Mucosa of descending colon (tissue), 3 donors: Measurements from ENCODE around the gene HS6ST1. TPM values are rescaled to one million over a fixed set of nuclear protein-coding genes. Genes with fewer than 3 reads are reported as not detected.

ENCODE experiments used
- ATAC-seq: fragments of 200-7000 bp; cut with Tn5 transposase; one replicate; pipeline ENCODE4 v1.9.1; 2020; ENCODE audit warnings: mild to moderate bottlenecking, moderate library complexity
- DNase-seq, 3 donors: peaks; one replicate each; pipeline ENCODE4 v3.0.0-alpha.2; 2020
- H3K36me3 ChIP-seq: fragments of 200-600 bp; one replicate; pipeline ENCODE4 v1.8.0; 2021; ENCODE audit warnings: low read depth, mild to moderate bottlenecking
- H3K4me1 ChIP-seq: fragments of 200-600 bp; one replicate; pipeline ENCODE4 v1.8.0; 2021; ENCODE audit warnings: low read depth, mild to moderate bottlenecking
- H3K4me3 ChIP-seq: fragments of 200-600 bp; one replicate; pipeline ENCODE4 v1.8.0; 2021; ENCODE audit warnings: mild to moderate bottlenecking
- H3K9me3 ChIP-seq: fragments of 200-600 bp; one replicate; pipeline ENCODE4 v1.8.0; 2021; ENCODE audit warnings: mild to moderate bottlenecking
- CTCF ChIP-seq: fragments of 200-600 bp; IDR thresholded peaks from one replicate; pipeline ENCODE4 v1.8.0; 2022; ENCODE audit warnings: antibody characterized with exemption, mild to moderate bottlenecking
- intact Hi-C, 2 donors: fragments of 100-400 bp; cut with DNase I in 1 of 2; cut with micrococcal nuclease in 1 of 2; formaldehyde crosslinking; loops; one replicate each; pipeline versions ENCODE4 v1.11.0 to v1.11.1; 2022; cut with DNase I, micrococcal nuclease
- total RNA-seq, 3 donors: library from RNA; stranded (reverse); fragmentation: NEBNext Ultra II Directional in 2 of 3; extraction: Animal tissue kit (Norgen Biotek cat#: 25700) in 2 of 3; gene quantifications; one replicate each; pipeline versions ENCODE4 v1.2.1 to v1.2.4, GENCODE V29; 2021 to 2023
- donor health status: DM: no; HTN: no; CAD: no; lungs with moderate emphysema.
- donor health status: DM: no; HTN: no; CAD: no.
- donor health status: DM: no; HTN: yes; CAD: no.

The HS6ST1 gene
- total RNA-seq, 3 donors from 2014 or later, result 30.8 to 39.6 (median 32.2) TPM

- no peaks in the 10 kb centered on the region for H3K9me3 ChIP-seq
- DNase-seq (no peak), ATAC-seq (no peak)
- no peak overlapping the region for H3K4me3 ChIP-seq
- no peak for TF ChIP-seq CTCF
- intact Hi-C loops, result no loop called here
- H3K4me1 ChIP-seq, result no peaks in the 10 kb centered on the region
- no peaks in the 10 kb centered on the region for H3K36me3 ChIP-seq
These were observed 36.2 kb upstream of the HS6ST1 start for GRCh38 chr2:128354726-128355470.

- intact Hi-C loops, result no loop called here
- no peak for TF ChIP-seq CTCF
- no peak for DNase-seq
- Histone ChIP-seq H3K4me1 (no peaks in the 10 kb centered on the region), H3K36me3 (no peaks in the 10 kb centered on the region), H3K4me3 (no peak overlapping the region), H3K9me3 (no peaks in the 10 kb centered on the region)
- ATAC-seq, result no peak
These were observed 35.5 kb upstream of the HS6ST1 start for GRCh38 chr2:128354161-128354560.

- Histone ChIP-seq H3K9me3 (no peaks in the 10 kb centered on the region), H3K36me3 (no peaks in the 10 kb centered on the region), H3K4me1 (no peaks in the 10 kb centered on the region), H3K4me3 (no peak overlapping the region)
- DNase-seq (no peak), ATAC-seq (no peak)
- TF ChIP-seq CTCF, result no peak
- intact Hi-C loops, result no loop called here
These were observed 32.1 kb upstream of the HS6ST1 start for GRCh38 chr2:128350736-128351135.

GRCh38 chr2:128348701-128349100 lies 30.0 kb upstream of the HS6ST1 start:
- ATAC-seq (no peak), DNase-seq (no peak)
- H3K4me3 ChIP-seq, result no peak overlapping the region
- no peaks in the 10 kb centered on the region for H3K36me3 ChIP-seq
- no peak for TF ChIP-seq CTCF
- no peaks in the 10 kb centered on the region for H3K4me1 ChIP-seq
- no peaks in the 10 kb centered on the region for H3K9me3 ChIP-seq
- intact Hi-C loops, result no loop called here

GRCh38 chr2:128347701-128348539 lies 29.3 kb upstream of the HS6ST1 start:
- H3K4me1 ChIP-seq, result no peaks in the 10 kb centered on the region
- H3K36me3 ChIP-seq, result no peaks in the 10 kb centered on the region
- H3K9me3 ChIP-seq, result no peaks in the 10 kb centered on the region
- DNase-seq (no peak), ATAC-seq (no peak)
- no peak overlapping the region for H3K4me3 ChIP-seq
- intact Hi-C loops, result no loop called here
- no peak for TF ChIP-seq CTCF
